Measurements from ENCODE around the gene SHPK.

SHPK gene

DNA sequence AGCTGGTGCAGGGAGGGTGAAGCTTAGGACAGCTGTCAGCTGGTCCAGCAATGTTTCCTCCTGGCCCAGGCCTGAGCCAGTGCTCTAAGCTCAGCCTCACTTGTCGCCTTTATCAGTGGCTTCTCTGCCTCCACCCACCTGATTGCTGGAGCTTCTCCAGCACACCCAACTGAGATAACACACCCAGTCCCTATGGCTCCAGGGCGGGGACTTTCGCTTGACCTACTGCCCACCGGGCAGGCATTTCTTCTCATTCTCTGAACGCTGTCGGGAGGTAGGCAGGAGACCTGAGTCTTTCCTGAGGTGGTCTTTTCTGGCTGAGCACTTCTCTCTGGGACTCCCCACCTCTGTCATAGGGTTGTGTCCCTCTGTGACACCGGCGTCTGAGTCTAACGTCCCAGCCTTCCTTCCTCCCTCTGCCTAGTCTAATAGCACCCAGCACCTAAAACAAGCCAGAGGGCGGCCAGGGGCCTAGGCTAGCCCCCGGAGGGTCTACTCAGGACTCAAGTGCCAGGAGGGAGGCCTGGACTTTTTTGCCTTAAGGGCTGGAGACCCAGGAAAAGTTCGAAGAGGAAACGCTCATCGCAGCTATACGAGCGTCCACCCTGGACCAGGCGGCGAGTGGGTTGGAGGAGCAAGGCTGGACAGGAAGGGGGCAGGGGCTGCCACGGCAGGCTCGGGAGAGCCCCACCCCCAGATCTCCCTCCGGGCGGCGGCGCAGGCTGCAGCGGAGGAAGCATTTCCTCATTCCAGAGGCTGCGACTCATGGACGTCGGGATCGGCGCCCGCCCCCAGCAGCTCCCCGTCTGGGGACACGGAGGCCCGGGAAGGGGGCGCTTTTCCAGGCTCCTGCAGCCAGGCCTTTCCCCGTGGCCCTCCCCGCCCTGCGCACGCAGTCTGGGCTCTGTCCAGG, 31.6 kb upstream of the SHPK start (continued):
- TF ChIP-seq, protein P1, sequence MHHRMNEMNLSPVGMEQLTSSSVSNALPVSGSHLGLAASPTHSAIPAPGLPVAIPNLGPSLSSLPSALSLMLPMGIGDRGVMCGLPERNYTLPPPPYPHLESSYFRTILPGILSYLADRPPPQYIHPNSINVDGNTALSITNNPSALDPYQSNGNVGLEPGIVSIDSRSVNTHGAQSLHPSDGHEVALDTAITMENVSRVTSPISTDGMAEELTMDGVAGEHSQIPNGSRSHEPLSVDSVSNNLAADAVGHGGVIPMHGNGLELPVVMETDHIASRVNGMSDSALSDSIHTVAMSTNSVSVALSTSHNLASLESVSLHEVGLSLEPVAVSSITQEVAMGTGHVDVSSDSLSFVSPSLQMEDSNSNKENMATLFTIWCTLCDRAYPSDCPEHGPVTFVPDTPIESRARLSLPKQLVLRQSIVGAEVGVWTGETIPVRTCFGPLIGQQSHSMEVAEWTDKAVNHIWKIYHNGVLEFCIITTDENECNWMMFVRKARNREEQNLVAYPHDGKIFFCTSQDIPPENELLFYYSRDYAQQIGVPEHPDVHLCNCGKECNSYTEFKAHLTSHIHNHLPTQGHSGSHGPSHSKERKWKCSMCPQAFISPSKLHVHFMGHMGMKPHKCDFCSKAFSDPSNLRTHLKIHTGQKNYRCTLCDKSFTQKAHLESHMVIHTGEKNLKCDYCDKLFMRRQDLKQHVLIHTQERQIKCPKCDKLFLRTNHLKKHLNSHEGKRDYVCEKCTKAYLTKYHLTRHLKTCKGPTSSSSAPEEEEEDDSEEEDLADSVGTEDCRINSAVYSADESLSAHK (tag by site-specific recombination; IDR thresholded peaks at IDR 0.05): no peak
- TF ChIP-seq RBAK (tag by site-specific recombination; IDR thresholded peaks at IDR 0.05) (no peak), KLF10 (tag by site-specific recombination; IDR thresholded peaks at IDR 0.05) (peak; percentile 76), ZNF221 (tag by site-specific recombination; IDR thresholded peaks at IDR 0.05; ENCODE audit: borderline replicate concordance) (no peak), ZNF324 (tag by site-specific recombination; IDR thresholded peaks at IDR 0.05) (no peak; the same call in 1 of the 2 replicates), ZNF335 (tag by site-specific recombination; conservative IDR thresholded peaks at IDR 0.05) (peak; percentile 63), TRIM28 (IDR thresholded peaks at IDR 0.05; ENCODE audit: borderline replicate concordance, low read length) (no peak), ZNF138 (tag by site-specific recombination; IDR thresholded peaks at IDR 0.05; ENCODE audit: borderline replicate concordance) (no peak), ZNF596 (tag by site-specific recombination; IDR thresholded peaks at IDR 0.05) (no peak), ZNF394 (tag by site-specific recombination; IDR thresholded peaks at IDR 0.05; ENCODE audit: borderline replicate concordance) (0 out of 2 replicates have a peak, but pooled peaks have one; percentile 19), ZNF239 (tag by site-specific recombination; IDR thresholded peaks at IDR 0.05) (no peak), ZNF19 (tag by site-specific recombination; IDR thresholded peaks at IDR 0.05; ENCODE audit: low read depth) (no peak), ZNF843 (tag by site-specific recombination; IDR thresholded peaks at IDR 0.05) (0 out of 2 replicates have a peak, but pooled peaks have one; percentile 19), ZNF654 (tag by site-specific recombination; IDR thresholded peaks at IDR 0.05; ENCODE audit: low read depth) (no peak), ZNF48 (tag by site-specific recombination; IDR thresholded peaks at IDR 0.05) (no peak), ZNF623 (tag by site-specific recombination; IDR thresholded peaks at IDR 0.05) (no peak), ZNF514 (tag by site-specific recombination; IDR thresholded peaks at IDR 0.05) (no peak), HOXC10 (CRISPR knock-in tag; IDR thresholded peaks at IDR 0.05) (no peak), ZBTB17 (tag by site-specific recombination; IDR thresholded peaks at IDR 0.05) (no peak), ZIC2 (tag by site-specific recombination; IDR thresholded peaks at IDR 0.05) (peak; percentile 15), ZNF777 (tag by site-specific recombination; IDR thresholded peaks at IDR 0.05; ENCODE audit: borderline replicate concordance) (no peak), ZFHX2 (tag by site-specific recombination; conservative IDR thresholded peaks at IDR 0.05) (peak; percentile 69), ZNF146 (tag by site-specific recombination; IDR thresholded peaks at IDR 0.05) (no peak), ZEB2 (tag by site-specific recombination; IDR thresholded peaks at IDR 0.05) (peak; percentile 68)
- TF ChIP-seq, protein P2, sequence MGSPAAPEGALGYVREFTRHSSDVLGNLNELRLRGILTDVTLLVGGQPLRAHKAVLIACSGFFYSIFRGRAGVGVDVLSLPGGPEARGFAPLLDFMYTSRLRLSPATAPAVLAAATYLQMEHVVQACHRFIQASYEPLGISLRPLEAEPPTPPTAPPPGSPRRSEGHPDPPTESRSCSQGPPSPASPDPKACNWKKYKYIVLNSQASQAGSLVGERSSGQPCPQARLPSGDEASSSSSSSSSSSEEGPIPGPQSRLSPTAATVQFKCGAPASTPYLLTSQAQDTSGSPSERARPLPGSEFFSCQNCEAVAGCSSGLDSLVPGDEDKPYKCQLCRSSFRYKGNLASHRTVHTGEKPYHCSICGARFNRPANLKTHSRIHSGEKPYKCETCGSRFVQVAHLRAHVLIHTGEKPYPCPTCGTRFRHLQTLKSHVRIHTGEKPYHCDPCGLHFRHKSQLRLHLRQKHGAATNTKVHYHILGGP (tag by site-specific recombination; IDR thresholded peaks at IDR 0.05): no peak
- TF ChIP-seq, protein P3, sequence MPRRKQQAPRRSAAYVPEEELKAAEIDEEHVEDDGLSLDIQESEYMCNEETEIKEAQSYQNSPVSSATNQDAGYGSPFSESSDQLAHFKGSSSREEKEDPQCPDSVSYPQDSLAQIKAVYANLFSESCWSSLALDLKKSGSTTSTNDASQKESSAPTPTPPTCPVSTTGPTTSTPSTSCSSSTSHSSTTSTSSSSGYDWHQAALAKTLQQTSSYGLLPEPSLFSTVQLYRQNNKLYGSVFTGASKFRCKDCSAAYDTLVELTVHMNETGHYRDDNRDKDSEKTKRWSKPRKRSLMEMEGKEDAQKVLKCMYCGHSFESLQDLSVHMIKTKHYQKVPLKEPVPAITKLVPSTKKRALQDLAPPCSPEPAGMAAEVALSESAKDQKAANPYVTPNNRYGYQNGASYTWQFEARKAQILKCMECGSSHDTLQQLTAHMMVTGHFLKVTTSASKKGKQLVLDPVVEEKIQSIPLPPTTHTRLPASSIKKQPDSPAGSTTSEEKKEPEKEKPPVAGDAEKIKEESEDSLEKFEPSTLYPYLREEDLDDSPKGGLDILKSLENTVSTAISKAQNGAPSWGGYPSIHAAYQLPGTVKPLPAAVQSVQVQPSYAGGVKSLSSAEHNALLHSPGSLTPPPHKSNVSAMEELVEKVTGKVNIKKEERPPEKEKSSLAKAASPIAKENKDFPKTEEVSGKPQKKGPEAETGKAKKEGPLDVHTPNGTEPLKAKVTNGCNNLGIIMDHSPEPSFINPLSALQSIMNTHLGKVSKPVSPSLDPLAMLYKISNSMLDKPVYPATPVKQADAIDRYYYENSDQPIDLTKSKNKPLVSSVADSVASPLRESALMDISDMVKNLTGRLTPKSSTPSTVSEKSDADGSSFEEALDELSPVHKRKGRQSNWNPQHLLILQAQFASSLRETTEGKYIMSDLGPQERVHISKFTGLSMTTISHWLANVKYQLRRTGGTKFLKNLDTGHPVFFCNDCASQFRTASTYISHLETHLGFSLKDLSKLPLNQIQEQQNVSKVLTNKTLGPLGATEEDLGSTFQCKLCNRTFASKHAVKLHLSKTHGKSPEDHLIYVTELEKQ (tag by site-specific recombination; IDR thresholded peaks at IDR 0.05; ENCODE audit: borderline replicate concordance): no peak
- TF ChIP-seq, protein P4, sequence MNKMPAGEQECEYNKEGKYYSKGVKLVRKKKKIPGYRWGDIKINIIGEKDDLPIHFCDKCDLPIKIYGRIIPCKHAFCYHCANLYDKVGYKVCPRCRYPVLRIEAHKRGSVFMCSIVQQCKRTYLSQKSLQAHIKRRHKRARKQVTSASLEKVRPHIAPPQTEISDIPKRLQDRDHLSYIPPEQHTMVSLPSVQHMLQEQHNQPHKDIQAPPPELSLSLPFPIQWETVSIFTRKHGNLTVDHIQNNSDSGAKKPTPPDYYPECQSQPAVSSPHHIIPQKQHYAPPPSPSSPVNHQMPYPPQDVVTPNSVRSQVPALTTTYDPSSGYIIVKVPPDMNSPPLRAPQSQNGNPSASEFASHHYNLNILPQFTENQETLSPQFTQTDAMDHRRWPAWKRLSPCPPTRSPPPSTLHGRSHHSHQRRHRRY (tag by site-specific recombination; IDR thresholded peaks at IDR 0.05): no peak

All from HEK293 (cell line).